ENCODE results near the gene HDAC3.

- no peak for TF ChIP-seq CTCF (IDR thresholded peaks at IDR 0.05)
- TF ChIP-seq POLR2A (IDR thresholded peaks at IDR 0.05), result no peak
Measured at GRCh38 chr5:141574122-141574510, 62.5 kb downstream of the HDAC3 start.
